Uterus (tissue), 2 donors: Measurements from ENCODE around the gene ADGRD1.

Experiments used
- POLR2A ChIP-seq, 2 donors: fragments of 450-650 bp; IDR thresholded peaks; one replicate each; pipeline ENCODE4 v1.6.1; 2016; ENCODE audit warnings: antibody characterized with exemption in 2 of 2, mild to moderate bottlenecking in 1 of 2, moderate library complexity in 1 of 2
- TF ChIP-seq, protein P1 (sequence below), 4 experiments: fragments of 200-600 bp in 2 of 4; fragments of 450-650 bp in 2 of 4; sonication (generic) in 2 of 4; IDR thresholded peaks; one replicate each; pipeline ENCODE4 v1.5.1; 2016 to 2019; ENCODE audit warnings: antibody characterized with exemption in 4 of 4, mild to moderate bottlenecking in 2 of 4, moderate library complexity in 1 of 4

DNA sequence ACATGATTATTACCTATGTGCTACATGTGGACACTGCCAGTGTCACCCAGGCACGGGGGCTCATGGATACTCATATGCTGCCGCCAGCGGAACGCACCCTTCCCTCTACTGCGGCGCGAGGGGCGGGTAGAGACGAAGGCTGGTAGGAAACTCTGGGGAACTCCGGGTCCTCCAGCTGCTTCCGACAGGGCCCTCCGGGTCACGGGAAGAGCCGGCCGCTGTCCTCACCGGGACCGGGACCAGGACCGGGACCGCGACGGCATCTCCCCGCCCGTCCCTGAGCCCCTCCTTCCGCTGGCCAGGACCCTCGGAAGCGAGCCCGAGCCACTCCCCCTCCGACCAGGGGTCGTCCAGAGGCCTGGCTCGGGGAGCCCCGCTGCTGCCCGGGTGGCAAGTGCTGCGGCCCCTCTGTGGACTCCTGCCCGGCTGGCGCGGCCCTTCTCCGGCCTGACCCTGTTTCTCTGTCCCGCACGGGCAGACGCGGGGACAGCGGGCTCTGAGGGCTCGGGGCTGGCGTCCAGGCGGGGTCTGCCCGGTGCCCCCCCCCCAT, 209.6 kb downstream of the ADGRD1 start:
- TF ChIP-seq, protein P1, sequence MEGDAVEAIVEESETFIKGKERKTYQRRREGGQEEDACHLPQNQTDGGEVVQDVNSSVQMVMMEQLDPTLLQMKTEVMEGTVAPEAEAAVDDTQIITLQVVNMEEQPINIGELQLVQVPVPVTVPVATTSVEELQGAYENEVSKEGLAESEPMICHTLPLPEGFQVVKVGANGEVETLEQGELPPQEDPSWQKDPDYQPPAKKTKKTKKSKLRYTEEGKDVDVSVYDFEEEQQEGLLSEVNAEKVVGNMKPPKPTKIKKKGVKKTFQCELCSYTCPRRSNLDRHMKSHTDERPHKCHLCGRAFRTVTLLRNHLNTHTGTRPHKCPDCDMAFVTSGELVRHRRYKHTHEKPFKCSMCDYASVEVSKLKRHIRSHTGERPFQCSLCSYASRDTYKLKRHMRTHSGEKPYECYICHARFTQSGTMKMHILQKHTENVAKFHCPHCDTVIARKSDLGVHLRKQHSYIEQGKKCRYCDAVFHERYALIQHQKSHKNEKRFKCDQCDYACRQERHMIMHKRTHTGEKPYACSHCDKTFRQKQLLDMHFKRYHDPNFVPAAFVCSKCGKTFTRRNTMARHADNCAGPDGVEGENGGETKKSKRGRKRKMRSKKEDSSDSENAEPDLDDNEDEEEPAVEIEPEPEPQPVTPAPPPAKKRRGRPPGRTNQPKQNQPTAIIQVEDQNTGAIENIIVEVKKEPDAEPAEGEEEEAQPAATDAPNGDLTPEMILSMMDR (IDR thresholded peaks at IDR 0.05) = no peak
- TF ChIP-seq POLR2A (IDR thresholded peaks at IDR 0.05) = no peak
